ENCODE measurements around the gene ZSCAN10. TPM values are rescaled to one million over a fixed set of nuclear protein-coding genes. Genes with fewer than 3 reads are reported as not detected.
A peak's percentile ranks its signal among the peaks of the same experiment; 100 is the strongest.

Gene ZSCAN10
- total RNA-seq, 2 experiments from 2014 or later = 0.36 to 0.56 TPM

GRCh38 chr16:3047387-3047720, 51.7 kb downstream of the ZSCAN10 start:
- no peak overlapping the region for H3K4me3 Mint-ChIP-seq
- DNase-seq (no peak), ATAC-seq (ENCODE audit: poor library complexity) (no peak)
- no peaks in the 10 kb centered on the region for H3K9me3 Mint-ChIP-seq
- intact Hi-C loops (cut with DNase I, micrococcal nuclease) = no loop called here
- TF ChIP-seq CTCF (IDR thresholded peaks at IDR 0.05) = no peak
- no peak overlapping the region for H3K27ac ChIP-seq (ENCODE audit: low read depth in 1 of 2, low read length in 2 of 2)
- peaks cover 40 to 42% of the 10 kb centered on the region in 2 experiments for H3K27me3 ChIP-seq (ENCODE audit: control insufficient read depth in 1 of 2, insufficient read depth in 2 of 2, low read length in 2 of 2)
- H3K4me1 ChIP-seq (ENCODE audit: insufficient read depth, low read length) = peaks cover 34% of the 10 kb centered on the region
- no peaks in the 10 kb centered on the region for H3K36me3 ChIP-seq (ENCODE audit: insufficient read depth, low read length)
- peaks cover 0 to 6% of the 10 kb centered on the region in 2 experiments for H3K9me3 ChIP-seq (ENCODE audit: control insufficient read depth in 1 of 2, insufficient read depth in 1 of 2, low read length in 2 of 2)
- peaks cover 28% of the 10 kb centered on the region for H3K4me1 Mint-ChIP-seq (ENCODE audit: low read depth)
- H3K27me3 Mint-ChIP-seq = peaks cover 41% of the 10 kb centered on the region
- peaks cover 4% of the 10 kb centered on the region for H3K36me3 Mint-ChIP-seq (ENCODE audit: low read depth)
- ChIA-PET POLR2A (interaction anchor here (0.7 to 1.7 kb wide), 7 partner anchors 9 to 87 kb away, joined by 3 to 5 read pairs (median 3); partner anchors contain the start of gene ZNF213), CTCF (no interaction called here)
- H3K4me3 ChIP-seq (ENCODE audit: low read length) = no peak overlapping the region
- no peak overlapping the region for H3K27ac Mint-ChIP-seq

GRCh38 chr16:3046641-3047386, 52.3 kb downstream of the ZSCAN10 start:
- Histone ChIP-seq H3K36me3 (ENCODE audit: insufficient read depth, low read length) (no peaks in the 10 kb centered on the region), H3K27ac (ENCODE audit: low read depth in 1 of 2, low read length in 2 of 2) (no peak overlapping the region), H3K27me3 (ENCODE audit: control insufficient read depth in 1 of 2, insufficient read depth in 2 of 2, low read length in 2 of 2) (peaks cover 43 to 45% of the 10 kb centered on the region in 2 experiments), H3K9me3 (ENCODE audit: control insufficient read depth in 1 of 2, insufficient read depth in 1 of 2, low read length in 2 of 2) (peaks cover 0 to 6% of the 10 kb centered on the region in 2 experiments), H3K4me1 (ENCODE audit: insufficient read depth, low read length) (peaks cover 34% of the 10 kb centered on the region), H3K4me3 (ENCODE audit: low read length) (no peak overlapping the region)
- DNase-seq (peak in 1 of 14 experiments; percentile 37), ATAC-seq (ENCODE audit: poor library complexity) (peak; percentile 50)
- CTCF ChIA-PET = no interaction called here
- intact Hi-C loops (cut with DNase I, micrococcal nuclease) = no loop called here
- no peak for TF ChIP-seq CTCF (IDR thresholded peaks at IDR 0.05)
- Mint-ChIP-seq H3K27me3 (peaks cover 46% of the 10 kb centered on the region), H3K4me3 (peak overlapping the region; percentile 15), H3K9me3 (no peaks in the 10 kb centered on the region), H3K4me1 (ENCODE audit: low read depth) (peaks cover 23% of the 10 kb centered on the region), H3K27ac (no peak overlapping the region), H3K36me3 (ENCODE audit: low read depth) (no peaks in the 10 kb centered on the region)
- POLR2A ChIA-PET = interaction anchor here (0.7 to 1.7 kb wide), 6 partner anchors 12 to 88 kb away, joined by 3 to 5 read pairs (median 4); partner anchors contain the start of gene ZNF213

GRCh38 chr16:3045758-3046640, 53.1 kb downstream of the ZSCAN10 start, which contains the start of gene MMP25:
Gene MMP25 (plus strand): TSS chr16:3046561. CDS start chr16:3046918, 357 bp downstream.
- Histone ChIP-seq H3K4me1 (ENCODE audit: insufficient read depth, low read length) (peaks cover 34% of the 10 kb centered on the region), H3K27me3 (ENCODE audit: control insufficient read depth in 1 of 2, insufficient read depth in 2 of 2, low read length in 2 of 2) (peaks cover 48 to 51% of the 10 kb centered on the region in 2 experiments), H3K4me3 (ENCODE audit: low read length) (peak within 1 kb of the TSS; percentile 44), H3K27ac (ENCODE audit: low read depth in 1 of 2, low read length in 2 of 2) (no peak within 1 kb of the TSS), H3K9me3 (ENCODE audit: control insufficient read depth in 1 of 2, insufficient read depth in 1 of 2, low read length in 2 of 2) (peaks cover 0 to 6% of the 10 kb centered on the region in 2 experiments), H3K36me3 (ENCODE audit: insufficient read depth, low read length) (no peaks in the 10 kb centered on the region)
- CTCF ChIA-PET = interaction anchor here (0.8 to 4.1 kb wide), 4 partner anchors 12 to 42 kb away, joined by 3 to 19 read pairs (median 6); no protein-coding TSS in a partner anchor
- Mint-ChIP-seq H3K27me3 (peaks cover 51% of the 10 kb centered on the region), H3K9me3 (no peaks in the 10 kb centered on the region), H3K27ac (no peak within 1 kb of the TSS), H3K4me3 (peak within 1 kb of the TSS; percentile 79), H3K36me3 (ENCODE audit: low read depth) (no peaks in the 10 kb centered on the region), H3K4me1 (ENCODE audit: low read depth) (peaks cover 23% of the 10 kb centered on the region)
- POLR2A ChIA-PET = interaction anchor here (1.0 to 1.7 kb wide), 6 partner anchors 9 to 89 kb away, joined by 3 to 10 read pairs (median 4); partner anchors contain the start of genes IL32 and ZNF213
- DNase-seq (peak in 2 of 14 experiments; percentile 52 to 57), ATAC-seq (ENCODE audit: poor library complexity) (peak; percentile 25)
- no peak for TF ChIP-seq CTCF (IDR thresholded peaks at IDR 0.05)
- intact Hi-C loops (cut with DNase I, micrococcal nuclease) = no loop called here
